ENCODE measurements around the gene FAM217A.

GRCh38 chr6:4036581-4036980 is 42.4 kb downstream of the FAM217A start:
- TF ChIP-seq YY1 (IDR thresholded peaks at IDR 0.05; ENCODE audit: insufficient read depth, insufficient read length) (no peak), ZNF274 (IDR thresholded peaks at IDR 0.05; ENCODE audit: low read depth, low read length) (no peak)
